Cardiac fibroblast (primary cell): Measurements from ENCODE around the gene MTOR.

Source experiments
- DNase-seq, 2 donors: peaks; one replicate each; pipeline versions ENCODE4 v3.0.0 to v3.0.0-alpha.2; 2010; ENCODE audit warnings: low read depth in 2 of 2
- H3K4me3 ChIP-seq, 2 donors: replicated peaks in 1 of 2; 1 replicate in 1 of 2; 2 replicates in 1 of 2; pipeline ENCODE4 v1.5.1; 2011; ENCODE audit warnings: low read depth in 2 of 2, low read length in 2 of 2, mild to moderate bottlenecking in 2 of 2, moderate library complexity in 1 of 2
- TF ChIP-seq, protein P1 (sequence below): IDR thresholded peaks from one replicate; pipeline ENCODE4 v1.5.1; 2011; ENCODE audit warnings: low read depth, mild to moderate bottlenecking, low read length, inconsistent platforms

MTOR gene

GRCh38 chr1:11266268-11267074 is 4.1 kb upstream of the MTOR start:
- no peak overlapping the region for H3K4me3 ChIP-seq
- TF ChIP-seq, protein P1, sequence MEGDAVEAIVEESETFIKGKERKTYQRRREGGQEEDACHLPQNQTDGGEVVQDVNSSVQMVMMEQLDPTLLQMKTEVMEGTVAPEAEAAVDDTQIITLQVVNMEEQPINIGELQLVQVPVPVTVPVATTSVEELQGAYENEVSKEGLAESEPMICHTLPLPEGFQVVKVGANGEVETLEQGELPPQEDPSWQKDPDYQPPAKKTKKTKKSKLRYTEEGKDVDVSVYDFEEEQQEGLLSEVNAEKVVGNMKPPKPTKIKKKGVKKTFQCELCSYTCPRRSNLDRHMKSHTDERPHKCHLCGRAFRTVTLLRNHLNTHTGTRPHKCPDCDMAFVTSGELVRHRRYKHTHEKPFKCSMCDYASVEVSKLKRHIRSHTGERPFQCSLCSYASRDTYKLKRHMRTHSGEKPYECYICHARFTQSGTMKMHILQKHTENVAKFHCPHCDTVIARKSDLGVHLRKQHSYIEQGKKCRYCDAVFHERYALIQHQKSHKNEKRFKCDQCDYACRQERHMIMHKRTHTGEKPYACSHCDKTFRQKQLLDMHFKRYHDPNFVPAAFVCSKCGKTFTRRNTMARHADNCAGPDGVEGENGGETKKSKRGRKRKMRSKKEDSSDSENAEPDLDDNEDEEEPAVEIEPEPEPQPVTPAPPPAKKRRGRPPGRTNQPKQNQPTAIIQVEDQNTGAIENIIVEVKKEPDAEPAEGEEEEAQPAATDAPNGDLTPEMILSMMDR = no peak
- no peak for DNase-seq

GRCh38 chr1:11256299-11256698 is 6.1 kb downstream of the MTOR start:
- TF ChIP-seq, protein P1 = no peak
- no peak for DNase-seq
- no peak overlapping the region for H3K4me3 ChIP-seq

- TF ChIP-seq, protein P1 = no peak
- H3K4me3 ChIP-seq = no peak overlapping the region
- DNase-seq = no peak
Measured at GRCh38 chr1:11253226-11253625, 9.1 kb downstream of the MTOR start.

DNA sequence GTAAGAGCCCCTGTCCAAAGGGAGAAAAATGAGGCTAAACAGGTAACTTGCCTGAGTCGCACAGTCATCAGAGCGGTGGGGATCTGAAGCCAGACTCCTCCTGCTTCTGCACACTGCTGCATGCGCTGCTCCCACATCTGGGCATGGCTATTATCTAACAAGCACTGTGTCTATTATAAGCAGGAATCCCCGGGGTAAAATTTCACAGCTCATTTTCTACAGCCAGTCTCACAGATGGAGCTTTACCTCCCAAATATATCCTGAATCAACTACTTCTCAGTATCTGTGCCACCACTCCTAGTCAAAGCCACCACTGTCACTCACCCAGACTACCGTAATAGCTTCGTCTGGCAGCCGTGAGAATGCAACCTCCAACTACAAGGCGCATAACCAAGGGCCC is 9.8 kb downstream of the MTOR start:
- H3K4me3 ChIP-seq = no peak overlapping the region
- TF ChIP-seq, protein P1 = no peak
- DNase-seq = no peak

- H3K4me3 ChIP-seq = no peak overlapping the region
- TF ChIP-seq, protein P1 = no peak
- DNase-seq = no peak
Measured at GRCh38 chr1:11248169-11248568, 14.2 kb downstream of the MTOR start.

DNA sequence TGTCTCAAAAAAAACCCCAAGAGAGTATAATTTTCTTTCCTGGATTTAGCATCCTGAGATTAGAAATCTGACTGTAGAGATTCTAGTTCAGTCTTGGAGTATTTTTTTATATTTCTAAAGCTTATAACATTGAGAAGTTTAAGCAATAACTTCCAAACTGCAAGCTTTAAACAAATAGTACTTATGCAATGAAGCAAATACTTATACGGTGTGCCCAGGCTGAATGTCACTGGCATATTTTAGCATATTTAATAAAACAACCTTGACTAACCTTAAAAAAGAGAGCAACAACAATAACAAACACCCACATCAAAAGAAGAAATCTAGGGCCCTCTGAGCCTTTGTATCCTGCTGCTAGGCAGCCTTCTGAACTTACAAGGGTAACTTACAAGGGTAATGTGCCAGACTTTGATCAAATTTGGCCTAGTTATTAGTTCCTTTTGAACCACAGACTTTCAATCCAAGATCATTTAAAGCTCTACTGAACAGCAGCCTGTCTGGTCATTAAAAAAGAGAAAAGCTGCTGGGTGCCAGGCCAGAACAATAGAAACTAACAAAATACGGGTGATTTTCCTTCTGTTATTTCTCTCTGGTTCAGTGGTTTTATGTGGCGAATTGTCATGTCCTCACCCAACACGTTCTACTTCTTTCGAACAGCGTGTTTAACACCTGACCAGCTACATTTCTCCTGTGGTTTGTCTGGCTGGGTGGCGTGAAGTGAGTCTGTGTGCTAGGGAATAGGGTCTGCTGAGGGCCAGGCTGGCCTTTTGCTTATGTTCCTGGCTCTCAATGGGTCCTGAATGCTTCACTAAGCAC is 16.2 kb downstream of the MTOR start:
- H3K4me3 ChIP-seq = no peak overlapping the region
- TF ChIP-seq, protein P1 = no peak
- no peak for DNase-seq
